GM18858 (cell line): ENCODE results near the gene SERTAD2.

ENCODE experiments used
- ATAC-seq: cut with Tn5 transposase; IDR thresholded peaks from one replicate; pipeline ENCODE4 v1.9.1; 2021; ENCODE audit not compliant: unreplicated experiment

SERTAD2 gene

DNA sequence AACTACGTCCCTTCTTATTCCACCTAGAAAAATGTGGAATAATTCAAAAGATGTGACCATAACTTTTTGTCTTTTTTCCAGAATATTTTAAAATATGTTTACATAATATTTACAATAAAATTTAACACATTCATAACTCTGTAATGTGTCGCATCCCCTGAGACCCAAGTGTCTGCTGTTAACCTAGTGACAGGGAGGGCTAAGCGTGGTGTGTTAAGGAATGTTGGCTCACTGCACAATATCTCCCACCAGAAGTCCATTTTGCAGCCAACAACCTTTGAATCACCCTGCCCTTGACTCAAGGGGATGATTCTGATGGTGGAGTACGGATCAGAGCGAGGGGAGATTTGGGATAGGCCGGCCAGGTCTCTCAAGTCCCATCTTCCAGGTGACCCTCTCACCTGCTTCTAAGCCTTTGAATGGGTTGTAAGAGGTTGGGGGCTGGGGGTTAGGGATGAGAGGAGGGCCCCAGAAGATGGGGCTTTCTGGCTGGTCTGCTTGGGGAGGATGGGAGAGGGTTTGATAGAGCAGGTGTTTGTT lies 43.3 kb downstream of the SERTAD2 start:
- no peak for ATAC-seq

DNA sequence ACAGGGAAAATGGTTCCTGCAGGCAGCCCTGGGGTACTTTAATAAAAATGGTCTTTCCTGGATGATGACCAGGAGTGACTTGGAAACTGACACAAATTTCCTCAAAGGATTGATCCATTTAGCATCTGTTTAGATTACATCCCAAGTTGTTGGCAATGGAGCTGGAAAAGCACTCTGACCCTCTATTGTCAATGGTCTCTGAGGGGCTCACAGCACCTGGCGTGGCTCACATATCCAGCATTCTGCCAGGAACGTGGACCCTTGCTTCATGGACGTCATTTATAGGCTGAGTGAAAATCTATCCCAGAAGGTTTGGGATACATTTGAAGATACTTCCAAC lies 43.8 kb downstream of the SERTAD2 start:
- no peak for ATAC-seq

- no peak for ATAC-seq
Measured at GRCh38 chr2:64609227-64609941, 44.3 kb downstream of the SERTAD2 start.

DNA sequence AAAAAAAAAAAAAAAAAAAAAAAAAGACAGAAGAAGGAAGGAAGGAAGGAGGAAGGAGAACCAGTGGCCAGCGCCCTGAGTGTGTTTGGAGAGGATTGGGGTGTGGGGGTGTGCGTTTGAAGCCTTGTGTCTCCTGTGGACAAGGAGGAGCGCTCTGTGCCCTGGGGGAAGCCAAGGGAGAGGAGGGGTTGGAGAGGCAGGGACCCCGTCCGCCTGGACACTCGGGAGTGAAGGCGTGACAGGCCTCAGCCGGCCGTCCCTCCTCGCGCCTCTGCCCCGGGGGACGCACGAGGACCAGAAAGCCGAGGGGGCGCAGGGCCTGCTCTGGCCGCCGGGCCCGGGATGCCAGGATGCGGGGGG lies 44.9 kb downstream of the SERTAD2 start:
- no peak for ATAC-seq

- no peak for ATAC-seq
Measured at GRCh38 chr2:64607381-64608304, 46.1 kb downstream of the SERTAD2 start.

DNA sequence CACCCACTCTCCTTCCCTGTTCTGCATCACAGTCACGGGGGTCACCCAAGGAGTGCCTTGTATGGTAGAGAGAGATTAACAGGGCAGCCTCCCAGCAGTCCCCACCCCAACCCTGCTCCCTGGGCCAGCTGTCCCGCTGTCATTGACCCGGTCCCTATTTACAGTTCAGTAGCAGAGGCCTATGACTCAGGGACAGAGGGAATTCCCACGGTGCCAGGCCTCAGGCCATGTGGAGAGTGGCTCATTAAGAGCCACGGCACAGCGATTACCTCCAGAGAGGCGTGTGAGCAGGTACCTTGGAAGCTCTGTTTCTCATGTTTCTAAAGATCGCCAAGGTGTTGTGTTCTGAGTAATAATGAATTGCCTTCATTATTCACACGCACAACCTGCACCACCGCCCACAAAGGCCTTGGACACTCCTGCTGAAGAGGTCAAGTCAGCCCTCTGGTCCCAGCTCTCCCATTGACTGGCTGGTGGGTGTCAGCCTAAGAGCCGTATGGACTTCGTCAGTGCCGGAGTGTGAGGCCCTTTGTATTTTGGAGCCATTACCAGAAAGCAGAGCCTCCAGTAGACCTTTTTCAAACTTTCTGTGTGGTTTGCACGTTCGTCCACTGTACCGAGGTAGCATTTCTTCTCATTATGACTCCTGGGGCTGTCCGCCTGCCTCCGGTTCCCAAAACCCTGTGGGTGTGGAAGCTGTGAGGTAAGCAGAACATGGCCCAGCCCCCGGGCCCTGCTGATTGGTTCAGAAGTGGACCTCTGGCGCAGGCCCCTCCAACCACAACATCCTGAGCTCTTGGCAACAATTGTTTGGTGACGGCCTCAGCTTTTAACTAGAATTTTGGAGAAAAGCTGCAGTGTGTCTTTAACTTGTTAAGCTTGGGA lies 47.0 kb downstream of the SERTAD2 start:
- peak; percentile 83 for ATAC-seq

- ATAC-seq = no peak
Measured at GRCh38 chr2:64605991-64606478, 47.7 kb downstream of the SERTAD2 start.

GRCh38 chr2:64605026-64605471 lies 48.7 kb downstream of the SERTAD2 start:
- no peak for ATAC-seq

DNA sequence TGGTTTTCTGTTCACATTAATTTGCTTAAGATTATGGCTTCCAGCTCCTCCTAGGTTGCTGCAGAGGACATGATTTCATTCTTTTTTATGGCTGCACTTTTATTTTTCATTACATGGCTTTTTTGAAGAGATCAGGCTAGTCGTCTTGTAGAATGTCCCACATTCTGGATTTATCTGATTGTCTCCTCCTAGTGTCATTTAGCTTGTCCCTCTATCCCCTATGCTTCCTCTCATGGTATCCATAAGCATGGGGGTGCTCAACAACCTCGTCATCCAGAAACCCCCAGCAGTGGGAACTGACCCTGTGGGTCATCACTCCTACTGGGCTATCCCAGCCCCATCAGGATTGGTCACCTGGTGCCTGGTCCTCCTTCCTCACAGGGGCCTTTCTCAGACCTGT lies 49.6 kb downstream of the SERTAD2 start:
- no peak for ATAC-seq

DNA sequence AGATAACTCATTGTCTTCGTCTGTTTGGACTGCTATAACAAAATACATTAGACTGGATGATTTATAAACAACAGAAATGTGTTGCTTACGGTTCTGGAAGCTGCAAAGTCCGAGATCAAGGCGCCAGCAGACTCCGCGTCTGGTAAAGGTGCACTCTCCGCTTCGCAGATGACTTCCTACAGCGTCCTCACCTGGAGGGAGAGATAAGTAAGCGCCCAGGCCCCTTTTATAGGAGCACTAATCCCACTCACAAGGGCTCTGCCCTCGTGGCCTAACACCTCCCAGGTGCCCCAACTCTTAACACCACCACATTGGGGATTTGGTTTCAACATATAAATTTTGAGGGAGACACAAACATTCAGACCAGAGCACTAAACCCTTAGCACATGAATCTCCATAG lies 51.3 kb downstream of the SERTAD2 start:
- ATAC-seq = no peak

- no peak for ATAC-seq
Measured at GRCh38 chr2:64601785-64602391, 51.8 kb downstream of the SERTAD2 start.

- ATAC-seq = no peak
Measured at GRCh38 chr2:64601034-64601754, 52.5 kb downstream of the SERTAD2 start.

DNA sequence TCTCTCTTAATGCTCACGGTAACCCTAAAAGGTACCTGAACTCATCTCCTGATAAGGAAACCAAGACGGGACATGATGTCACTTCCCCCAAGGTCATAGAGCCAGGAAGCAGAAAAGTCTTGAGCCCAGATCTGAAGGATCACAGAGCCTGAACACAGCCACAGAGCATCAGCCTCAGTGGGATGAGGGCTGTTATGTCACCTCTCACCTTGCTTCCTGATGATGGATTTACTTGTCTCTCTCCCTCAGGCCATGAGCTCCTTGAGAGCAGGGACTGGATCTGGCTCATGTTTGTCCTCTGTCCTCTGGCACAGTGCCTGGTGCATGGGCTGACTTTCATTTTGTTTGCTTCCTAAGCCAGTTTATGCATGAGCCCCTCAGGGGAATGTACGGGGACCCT lies 54.2 kb downstream of the SERTAD2 start:
- ATAC-seq = no peak

GRCh38 chr2:64598226-64598625 lies 55.5 kb downstream of the SERTAD2 start:
- ATAC-seq = no peak

DNA sequence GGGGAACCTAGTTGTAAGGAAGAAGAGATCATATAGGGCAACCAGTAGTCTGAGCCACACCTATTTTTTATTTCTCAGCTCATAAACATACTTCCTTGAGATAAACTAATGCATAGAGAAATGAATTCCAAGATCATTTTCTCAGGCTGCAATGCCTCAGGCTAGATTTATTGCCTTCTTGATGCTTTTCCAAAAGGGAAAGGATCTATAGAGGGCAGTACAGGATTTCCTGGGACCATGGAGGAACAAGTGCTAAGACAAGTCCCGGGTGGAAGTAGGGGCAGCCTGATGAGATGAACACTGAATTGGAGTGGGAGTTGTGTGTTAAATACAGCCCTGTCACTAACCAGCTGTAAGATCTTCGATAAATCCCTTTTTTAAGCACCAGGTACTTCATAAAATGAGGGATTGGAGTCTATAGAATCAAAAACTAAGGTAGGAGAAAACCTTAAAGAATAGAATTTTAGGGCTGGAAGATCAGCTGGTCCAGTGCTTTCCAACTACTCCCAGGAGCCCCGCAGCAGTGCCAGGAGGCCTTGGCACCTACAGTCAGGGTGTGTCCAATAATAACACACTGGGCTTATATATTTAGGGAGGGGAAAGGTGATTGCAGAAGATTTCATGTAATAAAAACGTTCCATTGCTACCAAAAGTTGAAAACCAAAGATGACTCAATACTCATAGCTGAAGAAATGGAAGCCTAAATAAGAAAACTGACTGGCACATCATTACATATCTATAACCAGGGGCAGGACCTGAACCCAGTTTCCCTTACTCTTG lies 58.1 kb downstream of the SERTAD2 start:
- no peak for ATAC-seq

- no peak for ATAC-seq
Measured at GRCh38 chr2:64594226-64594989, 59.3 kb downstream of the SERTAD2 start.

DNA sequence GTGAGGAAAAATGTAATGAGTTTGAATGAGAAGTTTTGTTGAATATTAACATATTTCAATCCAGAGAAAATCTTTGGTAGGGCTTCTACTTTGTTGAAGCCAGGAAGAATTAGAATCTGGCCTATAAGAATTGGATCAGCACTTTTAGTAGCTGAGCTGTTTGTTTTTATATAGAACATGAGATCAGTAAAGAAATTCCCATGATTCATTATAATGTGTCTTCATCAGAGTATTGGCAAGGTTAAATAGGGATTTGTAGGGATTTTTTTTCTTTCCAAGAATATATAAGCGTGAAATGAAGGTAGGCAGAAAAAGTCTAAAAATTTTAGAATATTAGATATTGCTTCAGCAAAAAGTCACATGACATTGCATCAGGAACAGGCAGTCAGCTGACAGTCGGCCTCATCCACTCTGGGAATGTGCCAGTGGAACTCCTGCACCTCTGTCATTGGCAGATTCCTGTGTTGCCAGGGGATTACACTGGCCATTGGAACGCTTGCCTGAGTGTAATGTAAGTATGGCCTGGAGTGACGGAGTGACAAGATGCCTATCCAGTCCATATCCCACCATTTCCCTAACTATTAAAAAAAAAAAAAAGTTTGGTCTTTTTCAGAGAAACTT lies 60.6 kb downstream of the SERTAD2 start:
- no peak for ATAC-seq

GRCh38 chr2:64591188-64591587 lies 62.5 kb downstream of the SERTAD2 start:
- ATAC-seq = no peak
